DOHH2 (cell line): Measurements from ENCODE around the gene ZWILCH.

Source experiments
- H3F3A ChIP-seq: fragments of 200-600 bp; sonication (generic), shearing (Covaris generic); 2 replicates; pipeline ENCODE4 v1.6.0; 2016; ENCODE audit warnings: antibody characterized with exemption, mild to moderate bottlenecking; ENCODE audit not compliant: control insufficient read depth, insufficient read depth
- H3K27ac ChIP-seq: fragments of 200-600 bp; sonication (generic); 2 replicates; pipeline ENCODE4 v1.5.1; 2014; ENCODE audit warnings: low read depth, mild to moderate bottlenecking, low read length, moderate library complexity
- H3K27me3 ChIP-seq: fragments of 200-600 bp; sonication (generic); 2 replicates; pipeline ENCODE4 v1.6.1; 2014; ENCODE audit warnings: mild to moderate bottlenecking, low read length, mixed read lengths; ENCODE audit not compliant: control insufficient read depth
- H3K36me3 ChIP-seq: fragments of 200-600 bp; sonication (generic); 2 replicates; pipeline ENCODE4 v1.6.1; 2014; ENCODE audit warnings: mild to moderate bottlenecking, low read length, moderate library complexity, mixed read lengths; ENCODE audit not compliant: control insufficient read depth
- H3K4me1 ChIP-seq: fragments of 200-600 bp; sonication (generic); 2 replicates; pipeline ENCODE4 v1.6.1; 2014; ENCODE audit warnings: mild to moderate bottlenecking, low read length, mixed read lengths; ENCODE audit not compliant: control insufficient read depth
- H3K4me2 ChIP-seq: fragments of 200-600 bp; sonication (generic); 2 replicates; pipeline ENCODE4 v1.6.0; 2014; ENCODE audit warnings: mild to moderate bottlenecking, low read length, moderate library complexity
- H3K4me3 ChIP-seq: fragments of 200-600 bp; sonication (generic); 2 replicates; pipeline ENCODE4 v1.5.1; 2014; ENCODE audit warnings: mild to moderate bottlenecking, low read length, mixed read lengths
- H3K79me2 ChIP-seq: fragments of 200-600 bp; sonication (generic); 2 replicates; pipeline ENCODE4 v1.6.1; 2014; ENCODE audit warnings: mild to moderate bottlenecking, low read length, mixed read lengths; ENCODE audit not compliant: control insufficient read depth
- H3K9me2 ChIP-seq: fragments of 200-600 bp; sonication (generic); replicated peaks from 2 replicates; pipeline ENCODE4 v1.6.1; 2014; ENCODE audit warnings: mild to moderate bottlenecking, low read length, mixed read lengths; ENCODE audit not compliant: control insufficient read depth
- H3K9me3 ChIP-seq: fragments of 200-600 bp; sonication (generic); 2 replicates; pipeline ENCODE4 v1.6.1; 2014; ENCODE audit warnings: antibody characterized with exemption, low read length, mixed read lengths; ENCODE audit not compliant: control insufficient read depth, insufficient read depth
- H4K20me1 ChIP-seq: fragments of 200-600 bp; sonication (generic); 2 replicates; pipeline ENCODE4 v1.6.0; 2014; ENCODE audit warnings: low read depth, mild to moderate bottlenecking, antibody characterized with exemption, low read length, moderate library complexity; ENCODE audit not compliant: control insufficient read depth, insufficient read depth
- CTCF ChIP-seq: fragments of 200-600 bp; sonication (generic); IDR thresholded peaks from one replicate; pipeline ENCODE4 v1.5.1; 2014; ENCODE audit warnings: antibody characterized with exemption, mild to moderate bottlenecking, low read depth, low read length; ENCODE audit not compliant: poor library complexity, severe bottlenecking
- EZH2phosphoT487 ChIP-seq: fragments of 200-600 bp; sonication (generic); IDR thresholded peaks from 2 replicates; pipeline ENCODE4 v1.6.1; 2017; ENCODE audit warnings: borderline replicate concordance, mild to moderate bottlenecking, antibody characterized with exemption, low read length, moderate library complexity, mixed read lengths

Gene ZWILCH

GRCh38 chr15:66573348-66573718, 68.2 kb downstream of the ZWILCH start:
- Histone ChIP-seq H3K36me3 (no peaks in the 10 kb centered on the region), H3K9me3 (no peaks in the 10 kb centered on the region), H3K27me3 (no peaks in the 10 kb centered on the region; the same call in 1 of the 2 replicates), H3K9me2 (no peaks in the 10 kb centered on the region), H3K4me3 (no peak overlapping the region), H4K20me1 (no peaks in the 10 kb centered on the region), H3K4me1 (no peaks in the 10 kb centered on the region), H3F3A (no peaks in the 10 kb centered on the region), H3K27ac (no peak overlapping the region), H3K4me2 (no peak overlapping the region), H3K79me2 (no peaks in the 10 kb centered on the region)
- TF ChIP-seq EZH2phosphoT487 (no peak), CTCF (no peak)

- no peak overlapping the region for H3K27ac ChIP-seq
Observed at GRCh38 chr15:66573719-66574595, 68.8 kb downstream of the ZWILCH start.

GRCh38 chr15:66574596-66574950, 69.4 kb downstream of the ZWILCH start:
- Histone ChIP-seq H3K4me2 (no peak overlapping the region), H3K79me2 (no peaks in the 10 kb centered on the region), H3K4me1 (no peaks in the 10 kb centered on the region), H3K27ac (no peak overlapping the region), H4K20me1 (no peaks in the 10 kb centered on the region), H3K27me3 (no peaks in the 10 kb centered on the region; the same call in 1 of the 2 replicates), H3K36me3 (no peaks in the 10 kb centered on the region), H3F3A (no peaks in the 10 kb centered on the region), H3K4me3 (no peak overlapping the region), H3K9me3 (no peaks in the 10 kb centered on the region), H3K9me2 (no peaks in the 10 kb centered on the region)
- no peak for TF ChIP-seq EZH2phosphoT487

More at GRCh38 chr15:66573719-66574595, 68.8 kb downstream of the ZWILCH start:
- Histone ChIP-seq H3K9me3 (no peaks in the 10 kb centered on the region), H3K79me2 (no peaks in the 10 kb centered on the region), H3K36me3 (no peaks in the 10 kb centered on the region), H3K4me3 (no peak overlapping the region), H3K4me2 (no peak overlapping the region), H3K4me1 (no peaks in the 10 kb centered on the region), H3F3A (no peaks in the 10 kb centered on the region), H3K9me2 (no peaks in the 10 kb centered on the region), H4K20me1 (no peaks in the 10 kb centered on the region), H3K27me3 (no peaks in the 10 kb centered on the region; the same call in 1 of the 2 replicates)
- TF ChIP-seq EZH2phosphoT487, result no peak
- TF ChIP-seq CTCF, result no peak

GRCh38 chr15:66578286-66578875, 73.3 kb downstream of the ZWILCH start:
- H3K27ac ChIP-seq, result no peak overlapping the region
- TF ChIP-seq CTCF (no peak), EZH2phosphoT487 (no peak)

More at GRCh38 chr15:66578286-66578875, 73.3 kb downstream of the ZWILCH start:
- Histone ChIP-seq H3K9me3 (no peaks in the 10 kb centered on the region), H3K4me2 (no peak overlapping the region), H3K4me1 (no peaks in the 10 kb centered on the region), H3F3A (no peaks in the 10 kb centered on the region), H4K20me1 (no peaks in the 10 kb centered on the region), H3K79me2 (no peaks in the 10 kb centered on the region), H3K27me3 (no peaks in the 10 kb centered on the region; the same call in 1 of the 2 replicates), H3K4me3 (no peak overlapping the region), H3K9me2 (no peaks in the 10 kb centered on the region), H3K36me3 (no peaks in the 10 kb centered on the region)
